IMR-90 (cell line): ENCODE data around the gene KIF5C. TPM values are rescaled to one million over a fixed set of nuclear protein-coding genes. Genes with fewer than 3 reads are reported as not detected.

Source experiments
- ATAC-seq: fragments of 200-7000 bp; cut with Tn5 transposase; 2 replicates; pipeline ENCODE4 v1.9.1; 2020; ENCODE audit warnings: low read depth, mild to moderate bottlenecking, moderate library complexity
- BruUV-seq: library from RNA; stranded (reverse); fragments of 400-500 nt; replicated peaks from 2 replicates; lab custom pipeline; 2021; lab: Mats Ljungman, UMichigan
- CTCF ChIA-PET: fragments of 300-600 bp; formaldehyde crosslinking; extraction: SDS; loops from one replicate; lab custom pipeline; 2021; ENCODE audit warnings: antibody characterized with exemption; lab: Yijun Ruan, JAX
- POLR2A ChIA-PET: fragments of 300-600 bp; sonication (Branson Sonifier 250); formaldehyde crosslinking; loops from one replicate; lab custom pipeline; 2022; ENCODE audit warnings: antibody characterized with exemption; ENCODE audit not compliant: unreplicated experiment; lab: Charles Lee
- DNase-seq: peaks from one replicate; pipeline ENCODE4 v3.0.0; 2013
- H2AFZ ChIP-seq: replicated peaks from 2 replicates; pipeline ENCODE3; 2013; ENCODE audit warnings: low read length, mild to moderate bottlenecking; ENCODE audit not compliant: poor library complexity
- H2AK5ac ChIP-seq: 2 replicates; pipeline ENCODE4 v1.6.1; 2013; ENCODE audit warnings: low read depth, low read length, inconsistent platforms
- H2AK9ac ChIP-seq: replicated peaks from 2 replicates; pipeline ENCODE3; 2013; ENCODE audit warnings: mild to moderate bottlenecking, low read depth, low read length, moderate library complexity; ENCODE audit not compliant: poor library complexity
- H2BK120ac ChIP-seq: 2 replicates; pipeline ENCODE4 v1.6.1; 2013; ENCODE audit warnings: low read depth, low read length, inconsistent platforms
- H2BK15ac ChIP-seq: 3 replicates; pipeline ENCODE4 v1.6.1; 2013; ENCODE audit warnings: low read depth, low read length, inconsistent platforms
- H2BK20ac ChIP-seq: 2 replicates; pipeline ENCODE4 v1.6.1; 2013; ENCODE audit warnings: low read depth, mild to moderate bottlenecking, inconsistent platforms, low read length, moderate library complexity
- H2BK5ac ChIP-seq: 2 replicates; pipeline ENCODE4 v1.6.1; 2013; ENCODE audit warnings: mild to moderate bottlenecking, low read depth, low read length, inconsistent platforms; ENCODE audit not compliant: poor library complexity, severe bottlenecking
- H3K14ac ChIP-seq: replicated peaks from 2 replicates; pipeline ENCODE4 v1.6.1; 2013; ENCODE audit warnings: low read depth, low read length, inconsistent platforms
- H3K18ac ChIP-seq: 2 replicates; pipeline ENCODE4 v1.6.1; 2013; ENCODE audit warnings: low read depth, low read length, control low read depth
- H3K23ac ChIP-seq: 2 replicates; pipeline ENCODE4 v1.6.1; 2013; ENCODE audit warnings: low read depth, low read length, inconsistent platforms
- H3K27ac ChIP-seq: 2 replicates; pipeline ENCODE4 v1.5.1; 2013; ENCODE audit warnings: mild to moderate bottlenecking, control low read depth, low read length; ENCODE audit not compliant: insufficient read depth
- H3K27me3 ChIP-seq: 2 replicates; pipeline ENCODE4 v1.6.1; 2013; ENCODE audit warnings: low read length; ENCODE audit not compliant: control insufficient read depth, insufficient read depth
- H3K36me3 ChIP-seq: 2 replicates; pipeline ENCODE4 v1.6.1; 2013; ENCODE audit warnings: low read length, mixed read lengths; ENCODE audit not compliant: control insufficient read depth, insufficient read depth
- H3K4ac ChIP-seq: 2 replicates; pipeline ENCODE4 v1.6.1; 2013; ENCODE audit warnings: low read depth, low read length, inconsistent platforms
- H3K4me1 ChIP-seq: 2 replicates; pipeline ENCODE4 v1.6.1; 2013; ENCODE audit warnings: low read length, mixed read lengths; ENCODE audit not compliant: control insufficient read depth, insufficient read depth
- H3K4me2 ChIP-seq: 2 replicates; pipeline ENCODE4 v1.6.1; 2013; ENCODE audit warnings: low read depth, mild to moderate bottlenecking, control low read depth, low read length, moderate library complexity
- H3K4me3 ChIP-seq: 2 replicates; pipeline ENCODE4 v1.5.1; 2013; ENCODE audit warnings: low read depth, mild to moderate bottlenecking, control low read depth, low read length, moderate library complexity; ENCODE audit not compliant: insufficient read depth
- H3K56ac ChIP-seq: 2 replicates; pipeline ENCODE4 v1.6.1; 2013; ENCODE audit warnings: low read length, inconsistent platforms; ENCODE audit not compliant: insufficient read depth; ENCODE audit errors: extremely low read depth
- H3K79me1 ChIP-seq, 2 experiments: 2 replicates each; pipeline ENCODE4 v1.6.1; 2013; ENCODE audit warnings: low read length in 2 of 2, inconsistent platforms in 1 of 2, low read depth in 1 of 2
- H3K9ac ChIP-seq: 2 replicates; pipeline ENCODE4 v1.6.1; 2013; ENCODE audit warnings: low read depth, low read length, control low read depth
- H3K9me1 ChIP-seq: 2 replicates; pipeline ENCODE4 v1.6.1; 2013; ENCODE audit warnings: low read length, inconsistent platforms; ENCODE audit not compliant: insufficient read depth
- H3K9me3 ChIP-seq: 2 replicates; pipeline ENCODE4 v1.6.1; 2013; ENCODE audit warnings: low read length; ENCODE audit not compliant: control insufficient read depth, insufficient read depth
- H4K20me1 ChIP-seq: 2 replicates; pipeline ENCODE4 v1.6.1; 2013; ENCODE audit warnings: low read length, inconsistent platforms; ENCODE audit not compliant: insufficient read depth
- H4K5ac ChIP-seq: 2 replicates; pipeline ENCODE4 v1.6.1; 2013; ENCODE audit warnings: mild to moderate bottlenecking, low read depth, low read length, control low read depth
- H4K8ac ChIP-seq, 2 experiments: 2 replicates each; pipeline ENCODE4 v1.6.1; 2013; ENCODE audit warnings: low read depth in 2 of 2, low read length in 2 of 2, control low read depth in 1 of 2, inconsistent platforms in 1 of 2
- H4K91ac ChIP-seq: 2 replicates; pipeline ENCODE4 v1.6.1; 2013; ENCODE audit warnings: low read depth, low read length, inconsistent platforms; ENCODE audit not compliant: insufficient read depth
- BHLHE40 ChIP-seq: fragments of 150-350 bp; IDR thresholded peaks from 2 replicates; pipeline ENCODE4 v1.6.1; 2016; ENCODE audit warnings: mild to moderate bottlenecking, low read depth, low read length
- CEBPB ChIP-seq: IDR thresholded peaks from 2 replicates; pipeline ENCODE4 v1.6.1; 2012; ENCODE audit warnings: low read depth, low read length, improper control_type of control experiment
- CHD1 ChIP-seq: IDR thresholded peaks from 2 replicates; pipeline ENCODE4 v1.6.1; 2012; ENCODE audit warnings: low read depth, low read length, improper control_type of control experiment
- FOS ChIP-seq: fragments of 150-350 bp; IDR thresholded peaks from 2 replicates; pipeline ENCODE4 v1.6.1; 2016; ENCODE audit warnings: low read depth, low read length
- MAFK ChIP-seq: IDR thresholded peaks from 2 replicates; pipeline ENCODE4 v1.6.1; 2012; ENCODE audit warnings: low read depth, low read length, improper control_type of control experiment
- MAZ ChIP-seq: IDR thresholded peaks from 2 replicates; pipeline ENCODE4 v1.6.1; 2012; ENCODE audit warnings: low read depth, mild to moderate bottlenecking, low read length, improper control_type of control experiment, moderate library complexity, borderline replicate concordance
- MXI1 ChIP-seq: IDR thresholded peaks from 2 replicates; pipeline ENCODE4 v1.6.1; 2012; ENCODE audit warnings: low read depth, mild to moderate bottlenecking, low read length, moderate library complexity, borderline replicate concordance
- NFE2L2 ChIP-seq: fragments of 150-350 bp; IDR thresholded peaks from 2 replicates; pipeline ENCODE4 v1.6.1; 2016; ENCODE audit warnings: low read depth, mild to moderate bottlenecking, low read length
- POLR2A ChIP-seq: IDR thresholded peaks from 2 replicates; pipeline ENCODE4 v1.6.1; 2012; ENCODE audit warnings: mild to moderate bottlenecking, low read depth, low read length
- RAD21 ChIP-seq: IDR thresholded peaks from 2 replicates; pipeline ENCODE4 v1.6.1; 2012; ENCODE audit warnings: low read length, improper control_type of control experiment
- RFX5 ChIP-seq: IDR thresholded peaks from 2 replicates; pipeline ENCODE4 v1.8.0; 2012; ENCODE audit warnings: low read depth, mild to moderate bottlenecking, low read length, moderate library complexity
- SMC3 ChIP-seq: fragments of 150-350 bp; IDR thresholded peaks from 2 replicates; pipeline ENCODE4 v1.6.1; 2016; ENCODE audit warnings: low read depth, mild to moderate bottlenecking, antibody characterized with exemption, low read length, moderate library complexity
- WGBS, 2 experiments: methylation state at CpG; one replicate each; pipeline versions ENCODE4 v1.1.5 to v1.1.7; 2013; ENCODE audit warnings: missing lambda C conversion rate in 2 of 2; ENCODE audit not compliant: insufficient read length in 1 of 2; ENCODE audit errors: extremely low coverage in 2 of 2; 5-methylcytosine and 5-hydroxymethylcytosine counted together
- dilution Hi-C: fragments of 300-500 bp; cut with HindIII; formaldehyde crosslinking; loops from one replicate; pipeline ENCODE4 v1.14.3; 2018; ENCODE audit warnings: low sequenced_read_pairs; ENCODE audit not compliant: unreplicated experiment
- in situ Hi-C: fragments of 300-500 bp; cut with MboI; formaldehyde crosslinking; loops from 3 replicates; pipeline ENCODE4 v1.14.3; 2019; ENCODE audit warnings: low sequenced_read_pairs, inconsistent platforms, mixed read lengths
- intact Hi-C: fragments of 100-400 bp; cut with micrococcal nuclease; formaldehyde crosslinking; loops from 2 replicates; pipeline ENCODE4 v1.10.0; 2022
- polyA plus RNA-seq, 3 experiments: library from polyadenylated mRNA; depleted of rRNA; stranded (reverse); fragments of >200 nt; gene quantifications; 2 replicates each; pipeline ENCODE4 v1.2.3, GENCODE V29; 2012; ENCODE audit warnings: low replicate concordance in 1 of 3
- total RNA-seq: library from RNA; depleted of rRNA; stranded (reverse); fragments of >200 nt; gene quantifications from 2 replicates; pipeline ENCODE4 v1.2.3, GENCODE V29; 2012
- TF ChIP-seq, protein P1 (sequence below): fragments of 150-350 bp; IDR thresholded peaks from 2 replicates; pipeline ENCODE4 v1.6.1; 2016; ENCODE audit warnings: low read depth, mild to moderate bottlenecking, low read length, moderate library complexity, borderline replicate concordance
- TF ChIP-seq, protein P2 (sequence below): fragments of 150-350 bp; IDR thresholded peaks from 2 replicates; pipeline ENCODE4 v1.6.1; 2017; ENCODE audit warnings: mild to moderate bottlenecking, antibody characterized with exemption, low read length, low read depth

The KIF5C gene
- total and polyA plus RNA-seq, 2 of the 4 experiments (the other 2 are of a cell fraction) = 0.10 to 0.18 TPM

DNA sequence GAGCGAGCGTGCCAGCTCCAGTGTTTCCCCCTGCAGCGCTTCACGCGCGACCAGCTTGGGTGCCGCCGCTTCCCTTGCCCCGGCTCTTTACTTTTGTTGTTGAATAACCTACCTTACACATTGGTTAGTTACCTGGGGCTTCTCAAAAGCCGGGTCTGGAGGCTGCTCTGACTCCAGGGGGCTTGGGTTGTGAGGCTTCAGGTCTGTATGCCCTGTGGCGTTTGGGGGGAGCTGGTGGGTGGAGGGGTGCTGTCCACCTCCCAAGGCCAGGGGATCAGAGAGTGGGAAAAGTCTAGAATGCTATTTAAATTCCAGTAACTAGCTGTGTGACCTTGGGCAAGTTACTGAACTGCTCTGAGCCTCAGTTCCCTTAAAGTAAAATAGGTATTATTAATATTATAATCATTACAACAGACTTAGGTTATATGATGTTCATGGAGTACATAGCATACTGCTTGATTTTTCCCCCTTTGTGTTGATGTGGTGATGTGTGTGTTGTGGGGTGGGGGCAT is 164.2 kb downstream of the KIF5C start (continued):
- TF ChIP-seq, protein P1, sequence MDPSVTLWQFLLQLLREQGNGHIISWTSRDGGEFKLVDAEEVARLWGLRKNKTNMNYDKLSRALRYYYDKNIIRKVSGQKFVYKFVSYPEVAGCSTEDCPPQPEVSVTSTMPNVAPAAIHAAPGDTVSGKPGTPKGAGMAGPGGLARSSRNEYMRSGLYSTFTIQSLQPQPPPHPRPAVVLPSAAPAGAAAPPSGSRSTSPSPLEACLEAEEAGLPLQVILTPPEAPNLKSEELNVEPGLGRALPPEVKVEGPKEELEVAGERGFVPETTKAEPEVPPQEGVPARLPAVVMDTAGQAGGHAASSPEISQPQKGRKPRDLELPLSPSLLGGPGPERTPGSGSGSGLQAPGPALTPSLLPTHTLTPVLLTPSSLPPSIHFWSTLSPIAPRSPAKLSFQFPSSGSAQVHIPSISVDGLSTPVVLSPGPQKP = no peak
- TF ChIP-seq CEBPB = no peak
- no peak for TF ChIP-seq NFE2L2
- TF ChIP-seq BHLHE40 = no peak
- no peak for TF ChIP-seq POLR2A

DNA sequence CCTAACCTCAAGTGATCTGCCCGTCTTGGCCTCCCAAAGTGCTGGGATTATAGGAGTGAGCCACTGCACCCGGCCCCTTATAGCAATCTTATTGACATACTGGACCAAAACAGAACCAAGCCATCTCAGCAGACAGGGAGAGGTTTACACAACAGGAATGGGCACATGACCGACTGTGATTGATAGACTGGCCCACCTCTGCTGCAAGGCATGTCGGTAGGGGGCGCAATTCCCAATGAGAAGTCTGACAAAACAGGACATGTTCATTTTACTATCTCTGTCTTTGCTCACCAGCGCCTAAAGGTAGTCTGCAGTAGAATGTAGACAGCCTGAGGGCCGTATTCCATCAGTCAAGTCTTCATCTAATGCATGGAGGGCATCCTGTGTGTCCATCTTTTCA is 165.4 kb downstream of the KIF5C start:
- no TSS peak for BruUV-seq
- TF ChIP-seq RAD21 (no peak; the same call in 1 of the 2 replicates), SMC3 (0 out of 2 replicates have a peak, but pooled peaks have one; percentile 13), FOS (no peak), MAFK (no peak), POLR2A (no peak), MXI1 (no peak), CHD1 (no peak), MAZ (no peak), CEBPB (no peak), RFX5 (no peak)
- TF ChIP-seq, protein P2, sequence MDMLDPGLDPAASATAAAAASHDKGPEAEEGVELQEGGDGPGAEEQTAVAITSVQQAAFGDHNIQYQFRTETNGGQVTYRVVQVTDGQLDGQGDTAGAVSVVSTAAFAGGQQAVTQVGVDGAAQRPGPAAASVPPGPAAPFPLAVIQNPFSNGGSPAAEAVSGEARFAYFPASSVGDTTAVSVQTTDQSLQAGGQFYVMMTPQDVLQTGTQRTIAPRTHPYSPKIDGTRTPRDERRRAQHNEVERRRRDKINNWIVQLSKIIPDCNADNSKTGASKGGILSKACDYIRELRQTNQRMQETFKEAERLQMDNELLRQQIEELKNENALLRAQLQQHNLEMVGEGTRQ = 0 out of 2 replicates have a peak, but pooled peaks have one; percentile 3

More for the DNA sequence above, 165.4 kb downstream of the KIF5C start:
- Histone ChIP-seq H4K8ac (no peak overlapping the region), H3K18ac (no peak overlapping the region), H3K4ac (no peak overlapping the region), H3K14ac (no peak overlapping the region), H3K4me2 (no peak overlapping the region), H3K79me1 (no peaks in the 10 kb centered on the region), H2BK20ac (no peak overlapping the region), H4K20me1 (no peaks in the 10 kb centered on the region), H3K56ac (no peak overlapping the region), H2AK5ac (no peak overlapping the region), H2BK5ac (no peak overlapping the region), H2BK15ac (no peak overlapping the region), H2AFZ (no peak overlapping the region), H3K4me1 (no peaks in the 10 kb centered on the region), H3K9me1 (no peaks in the 10 kb centered on the region), H2AK9ac (no peak overlapping the region), H4K91ac (no peak overlapping the region), H4K5ac (no peak overlapping the region), H3K9ac (no peak overlapping the region), H3K4me3 (no peak overlapping the region), H3K36me3 (no peaks in the 10 kb centered on the region), H3K9me3 (no peaks in the 10 kb centered on the region), H3K23ac (no peak overlapping the region), H2BK120ac (no peak overlapping the region), H3K27me3 (peaks cover 33% of the 10 kb centered on the region), H3K27ac (no peak overlapping the region)
- intact Hi-C loops = no loop called here
- DNase-seq = no peak
- in situ Hi-C loops = no loop called here
- CTCF ChIA-PET = interaction anchor here (0.5 to 1.4 kb wide), 3 partner anchors 9 to 521 kb away, joined by 3 read pairs; no protein-coding TSS in a partner anchor
- ATAC-seq = no peak
- dilution Hi-C loops = no loop called here
- 87% methylated on average over 3 of the region's 7 CpGs; no CpG with 5 or more reads in 1 of the 2 experiments for WGBS, 2 experiments
- POLR2A ChIA-PET = interaction anchor here (0.6 kb wide), 1 partner anchor 10 kb away, joined by 7 read pairs; no protein-coding TSS in a partner anchor
